AG04450 (cell line): ENCODE measurements around the gene SLC44A3. TPM values are rescaled to one million over a fixed set of nuclear protein-coding genes. Genes with fewer than 3 reads are reported as not detected.

Experiments used
- CTCF ChIA-PET: fragments of 300-600, 350-600 bp; formaldehyde crosslinking; extraction: SDS; loops from one replicate; lab custom pipeline; 2022; ENCODE audit warnings: antibody characterized with exemption, inconsistent platforms; lab: Charles Lee
- POLR2A ChIA-PET: fragments of 350-600 bp; formaldehyde crosslinking; extraction: SDS; loops from one replicate; lab custom pipeline; 2021; ENCODE audit warnings: antibody characterized with exemption, inconsistent platforms; lab: Yijun Ruan, JAX
- DNase-seq: peaks from one replicate; pipeline ENCODE4 v3.0.0-alpha.2; 2011; ENCODE audit warnings: low read depth, low spot score
- H3K27ac ChIP-seq: one replicate; pipeline ENCODE4 v1.5.1; 2012; ENCODE audit warnings: low read depth, low read length, control low read depth
- H3K27me3 ChIP-seq: one replicate; pipeline ENCODE4 v1.6.0; 2012; ENCODE audit warnings: low read length; ENCODE audit not compliant: control insufficient read depth, insufficient read depth
- H3K4me3 ChIP-seq: 2 replicates; pipeline ENCODE4 v1.5.1; 2011; ENCODE audit warnings: mild to moderate bottlenecking, low read depth, low read length, control low read depth
- H3K9me3 ChIP-seq: 2 replicates; pipeline ENCODE4 v1.5.1; 2012; ENCODE audit warnings: low read length; ENCODE audit not compliant: control insufficient read depth, insufficient read depth
- polyA plus RNA-seq: library from polyadenylated mRNA; depleted of rRNA; stranded (reverse); fragments of >200 nt; gene quantifications from 2 replicates; pipeline ENCODE4 v1.2.3, GENCODE V29; 2011
- TF ChIP-seq, protein P1 (sequence below): IDR thresholded peaks from 2 replicates; pipeline ENCODE4 v1.5.1; 2011; ENCODE audit warnings: low read depth, low read length, control low read depth, inconsistent platforms

The SLC44A3 gene
- polyA plus RNA-seq, 1 experiment = 3.4 TPM

DNA sequence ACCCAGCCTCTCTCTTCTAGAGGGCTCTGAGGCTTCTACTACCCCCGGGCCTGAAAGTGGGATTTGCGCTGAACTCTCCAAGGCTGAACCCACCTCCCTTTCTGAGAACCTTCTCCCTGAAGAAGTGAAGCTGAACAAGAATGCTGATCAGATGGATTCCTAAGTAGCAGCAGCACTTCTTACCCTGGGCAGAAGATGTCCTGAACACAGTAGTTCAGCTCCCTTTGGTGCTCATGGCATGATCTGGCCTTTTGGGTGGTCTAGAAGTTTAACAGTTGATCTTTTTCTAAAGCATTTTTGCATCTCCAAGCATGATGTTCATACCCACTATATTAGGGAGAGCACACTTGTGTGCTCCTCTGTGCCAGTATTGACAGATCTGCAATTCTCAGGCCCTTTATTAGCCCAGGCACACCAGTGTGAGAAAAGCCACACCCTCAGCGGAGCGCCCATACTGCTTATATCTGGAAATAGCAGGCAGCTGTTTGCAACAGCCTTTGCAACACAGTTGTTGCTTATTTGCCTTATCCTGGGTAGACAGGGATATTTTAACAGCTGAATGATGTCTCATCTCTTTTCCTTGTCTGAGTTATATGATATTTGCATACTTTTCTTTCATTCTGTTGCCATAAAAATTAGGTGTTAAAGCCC lies 72.6 kb downstream of the SLC44A3 start:
- TF ChIP-seq, protein P1, sequence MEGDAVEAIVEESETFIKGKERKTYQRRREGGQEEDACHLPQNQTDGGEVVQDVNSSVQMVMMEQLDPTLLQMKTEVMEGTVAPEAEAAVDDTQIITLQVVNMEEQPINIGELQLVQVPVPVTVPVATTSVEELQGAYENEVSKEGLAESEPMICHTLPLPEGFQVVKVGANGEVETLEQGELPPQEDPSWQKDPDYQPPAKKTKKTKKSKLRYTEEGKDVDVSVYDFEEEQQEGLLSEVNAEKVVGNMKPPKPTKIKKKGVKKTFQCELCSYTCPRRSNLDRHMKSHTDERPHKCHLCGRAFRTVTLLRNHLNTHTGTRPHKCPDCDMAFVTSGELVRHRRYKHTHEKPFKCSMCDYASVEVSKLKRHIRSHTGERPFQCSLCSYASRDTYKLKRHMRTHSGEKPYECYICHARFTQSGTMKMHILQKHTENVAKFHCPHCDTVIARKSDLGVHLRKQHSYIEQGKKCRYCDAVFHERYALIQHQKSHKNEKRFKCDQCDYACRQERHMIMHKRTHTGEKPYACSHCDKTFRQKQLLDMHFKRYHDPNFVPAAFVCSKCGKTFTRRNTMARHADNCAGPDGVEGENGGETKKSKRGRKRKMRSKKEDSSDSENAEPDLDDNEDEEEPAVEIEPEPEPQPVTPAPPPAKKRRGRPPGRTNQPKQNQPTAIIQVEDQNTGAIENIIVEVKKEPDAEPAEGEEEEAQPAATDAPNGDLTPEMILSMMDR = no peak
- no peak overlapping the region for H3K27ac ChIP-seq
- no peaks in the 10 kb centered on the region for H3K9me3 ChIP-seq
- H3K27me3 ChIP-seq = no peaks in the 10 kb centered on the region
- H3K4me3 ChIP-seq = no peak overlapping the region
- ChIA-PET POLR2A (interaction anchor here (0.9 to 1.3 kb wide), 2 partner anchors 29 to 38 kb away, joined by 3 to 5 read pairs; no protein-coding TSS in a partner anchor), CTCF (interaction anchor here (2.4 to 3.0 kb wide), 2 partner anchors 39 to 151 kb away, joined by 13 to 18 read pairs; no protein-coding TSS in a partner anchor)
- DNase-seq = no peak

DNA sequence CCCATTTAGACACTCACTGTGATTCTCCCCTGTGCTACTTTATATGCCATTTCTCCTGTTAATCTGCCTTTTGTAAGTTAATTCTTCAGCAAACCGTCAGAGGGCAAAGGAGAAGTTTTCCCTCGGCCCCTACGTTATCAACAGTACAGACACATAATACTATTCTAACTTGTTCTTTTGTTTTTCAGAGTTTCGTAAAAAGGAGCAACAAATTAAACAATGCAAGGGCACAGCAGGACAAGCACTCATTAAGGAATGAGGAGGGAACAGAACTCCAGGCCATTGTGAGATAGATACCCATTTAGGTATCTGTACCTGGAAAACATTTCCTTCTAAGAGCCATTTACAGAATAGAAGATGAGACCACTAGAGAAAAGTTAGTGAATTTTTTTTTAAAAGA lies 74.5 kb downstream of the SLC44A3 start:
- H3K9me3 ChIP-seq = no peaks in the 10 kb centered on the region
- TF ChIP-seq, protein P1 = no peak
- ChIA-PET CTCF (interaction anchor here (1.3 kb wide), 1 partner anchor 147 kb away, joined by 5 read pairs; no protein-coding TSS in a partner anchor), POLR2A (no interaction called here)
- no peak for DNase-seq
- H3K27ac ChIP-seq = no peak overlapping the region
- no peaks in the 10 kb centered on the region for H3K27me3 ChIP-seq
- H3K4me3 ChIP-seq = no peak overlapping the region

DNA sequence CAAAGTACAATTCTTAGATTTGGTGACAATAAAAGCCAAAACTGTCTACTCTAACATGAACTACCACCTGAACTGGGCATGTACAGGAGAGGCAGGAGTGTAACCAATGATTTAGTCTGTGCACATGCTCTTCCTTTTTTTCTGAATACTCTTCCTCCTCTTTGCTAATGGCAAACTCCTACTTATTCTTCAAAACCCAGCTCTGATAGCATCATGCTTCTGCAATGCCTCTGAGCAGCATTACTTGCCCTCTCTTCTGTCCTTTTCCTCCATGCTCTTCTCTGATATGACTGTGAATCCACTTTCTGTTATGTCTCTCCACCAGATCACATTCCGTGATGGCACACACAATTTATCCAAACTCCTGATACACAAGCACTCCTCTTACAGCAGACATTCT lies 75.4 kb downstream of the SLC44A3 start:
- Histone ChIP-seq H3K27me3 (no peaks in the 10 kb centered on the region), H3K4me3 (no peak overlapping the region), H3K27ac (no peak overlapping the region), H3K9me3 (no peaks in the 10 kb centered on the region)
- DNase-seq = no peak
- TF ChIP-seq, protein P1 = no peak
- CTCF ChIA-PET = interaction anchor here (1.3 kb wide), 1 partner anchor 146 kb away, joined by 5 read pairs; no protein-coding TSS in a partner anchor
- POLR2A ChIA-PET = no interaction called here

DNA sequence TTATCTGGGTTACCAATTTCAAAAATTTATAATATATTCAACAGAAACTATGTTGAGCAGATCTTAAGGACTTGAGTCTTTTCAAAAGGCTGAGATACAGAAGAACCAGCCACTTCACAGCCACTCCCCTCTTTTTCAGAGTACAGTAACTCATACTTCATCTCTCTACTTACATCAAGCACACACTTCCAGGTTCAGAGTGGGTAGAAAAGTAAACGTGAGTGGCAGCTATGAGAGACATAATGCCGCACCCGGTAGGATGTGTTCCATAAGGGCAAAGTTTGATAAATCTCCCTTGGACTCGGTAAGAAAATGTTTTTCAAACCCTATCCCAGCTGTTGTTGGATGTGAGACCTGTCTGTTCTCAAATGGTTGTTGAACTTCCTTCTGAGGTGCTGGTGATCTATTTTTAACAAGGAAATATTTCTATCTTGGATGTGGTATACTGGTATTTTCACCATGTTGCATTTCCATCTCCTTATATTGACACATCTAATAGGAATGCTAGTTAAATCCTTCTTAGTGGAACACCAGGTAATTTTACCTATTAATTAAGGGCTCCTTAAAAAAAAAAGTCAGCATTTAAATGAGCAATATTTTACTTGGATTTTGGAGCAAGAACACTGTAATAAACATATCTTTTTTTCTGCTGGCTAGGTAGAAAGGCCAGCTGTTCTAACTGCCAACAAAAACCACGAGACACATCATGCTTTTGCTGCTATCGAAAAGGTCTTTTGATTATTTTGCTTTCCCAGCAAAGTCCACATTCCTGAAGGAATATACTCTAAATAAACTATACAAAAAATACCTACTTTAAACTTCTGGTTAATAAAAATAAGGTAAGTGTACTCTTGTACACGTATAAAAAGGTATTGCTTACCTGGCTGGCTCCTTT lies 78.6 kb downstream of the SLC44A3 start:
- H3K27me3 ChIP-seq = no peaks in the 10 kb centered on the region
- ChIA-PET CTCF (interaction anchor here (0.6 to 3.4 kb wide), 7 partner anchors 13 to 494 kb away, joined by 4 to 25 read pairs (median 7); no protein-coding TSS in a partner anchor), POLR2A (no interaction called here)
- H3K27ac ChIP-seq = peak overlapping the region; percentile 42
- no peaks in the 10 kb centered on the region for H3K9me3 ChIP-seq
- TF ChIP-seq, protein P1 = no peak
- DNase-seq = no peak
- no peak overlapping the region for H3K4me3 ChIP-seq
